Esophagus squamous epithelium (tissue), 5 donors: ENCODE data around the gene SERHL2. TPM values are rescaled to one million over a fixed set of nuclear protein-coding genes. Genes with fewer than 3 reads are reported as not detected.
A peak's percentile ranks its signal among the peaks of the same experiment; 100 is the strongest.
"Not testable (repeated sequence)": the region's sequence is repeated elsewhere in the genome, so short reads cannot be mapped to it uniquely, and the experiment has no call there.

Experiments
- DNase-seq: peaks from one replicate; lab custom pipeline; 2025; lab: John Stamatoyannopoulos, UW
- H3K27ac ChIP-seq, 4 donors: fragments of 200-600 bp; sonication (generic); one replicate each; pipeline ENCODE4 v1.5.1; 2016 to 2019; ENCODE audit warnings: mild to moderate bottlenecking in 1 of 4
- H3K27me3 ChIP-seq, 4 donors: fragments of 200-600 bp; sonication (generic); 1 replicate in 3 of 4; 2 replicates in 1 of 4; pipeline versions ENCODE4 v1.5.1 to v1.6.0; 2017 to 2021; ENCODE audit warnings: antibody characterized with exemption in 1 of 4
- H3K36me3 ChIP-seq, 3 donors: fragments of 200-600 bp; sonication (generic); one replicate each; pipeline ENCODE4 v1.5.1; 2016 to 2019
- H3K4me1 ChIP-seq, 3 donors: fragments of 200-600 bp; sonication (generic); one replicate each; pipeline ENCODE4 v1.5.1; 2017 to 2019
- H3K4me3 ChIP-seq, 4 donors: fragments of 200-600 bp; sonication (generic); 1 replicate in 3 of 4; 2 replicates in 1 of 4; pipeline ENCODE4 v1.5.1; 2016 to 2019; ENCODE audit warnings: mild to moderate bottlenecking in 2 of 4, moderate library complexity in 1 of 4
- H3K9me3 ChIP-seq, 3 donors: fragments of 200-600 bp; sonication (generic); one replicate each; pipeline ENCODE4 v1.5.1; 2016 to 2019
- CTCF ChIP-seq, 6 experiments: fragments of 450-650 bp in 4 of 6; fragments of 200-600 bp in 2 of 6; sonication (generic) in 2 of 6; IDR thresholded peaks; one replicate each; pipeline ENCODE4 v1.5.1; 2016 to 2019; ENCODE audit warnings: antibody characterized with exemption in 6 of 6, mild to moderate bottlenecking in 4 of 6, moderate library complexity in 4 of 6
- POLR2A ChIP-seq, 4 donors: fragments of 450-650 bp; IDR thresholded peaks; one replicate each; pipeline ENCODE4 v1.6.1; 2017; ENCODE audit warnings: antibody characterized with exemption in 4 of 4, mild to moderate bottlenecking in 4 of 4, moderate library complexity in 3 of 4
- WGBS, 2 donors: methylation state at CpG; one replicate each; pipeline ENCODE4 v1.1.5; 2018; 5-methylcytosine and 5-hydroxymethylcytosine counted together
- intact Hi-C: fragments of 100-400 bp; cut with DNase I; formaldehyde crosslinking; loops from one replicate; pipeline ENCODE4 v1.15.0; 2022
- total RNA-seq, 4 donors: library from RNA; depleted of rRNA; stranded (reverse); fragments of >200 nt; gene quantifications; one replicate each; pipeline ENCODE4 v1.1.0, GENCODE V29; 2016
- donor health status: DM: yes; HTN: yes; CAD: no.

Gene SERHL2
- total RNA-seq, 4 donors from 2014 or later, result 2.1 to 5.1 (median 3.6) TPM

- H3K27ac ChIP-seq, result peak overlapping the region in 1 of 4 donors; percentile 39
- intact Hi-C loops, H3K27me3 ChIP-seq, H3K4me1 ChIP-seq, H3K4me3 ChIP-seq, DNase-seq, H3K9me3 ChIP-seq: not testable (repeated sequence)
- peak in 2 of 6 experiments; percentile 7 to 37 for TF ChIP-seq CTCF (IDR thresholded peaks at IDR 0.05)
- WGBS, 2 donors, result 61 to 85% methylated on average over 6 to 15 of the region's 22 CpGs
- peaks cover 0 to 65% (median 13%) of the 10 kb centered on the region in 3 donors for H3K36me3 ChIP-seq
Observed at GRCh38 chr22:42512273-42512990, 41.3 kb upstream of the SERHL2 start.

- 88 to 97% methylated on average over 5 of the region's 17 CpGs for WGBS, 2 donors
- DNase-seq, H3K27me3 ChIP-seq, H3K9me3 ChIP-seq, H3K27ac ChIP-seq, intact Hi-C loops, H3K4me3 ChIP-seq: not testable (repeated sequence)
- peaks cover 7 to 14% (median 9%) of the 10 kb centered on the region in 3 donors for H3K4me1 ChIP-seq
- H3K36me3 ChIP-seq, result peaks cover 0 to 70% (median 13%) of the 10 kb centered on the region in 3 donors
Observed at GRCh38 chr22:42514331-42514730, 39.4 kb upstream of the SERHL2 start.

GRCh38 chr22:42515304-42515703 lies 38.5 kb upstream of the SERHL2 start:
- intact Hi-C loops, result not testable (repeated sequence)

GRCh38 chr22:42515896-42516295 lies 37.9 kb upstream of the SERHL2 start:
- Histone ChIP-seq H3K4me3 (no peak overlapping the region), H3K9me3 (no peaks in the 10 kb centered on the region), H3K27ac (no peak overlapping the region), H3K27me3 (no peaks in the 10 kb centered on the region), H3K4me1 (peaks cover 11 to 22% (median 12%) of the 10 kb centered on the region in 3 donors), H3K36me3 (peaks cover 0 to 65% (median 13%) of the 10 kb centered on the region in 3 donors)
- TF ChIP-seq POLR2A (IDR thresholded peaks at IDR 0.05) (no peak), CTCF (IDR thresholded peaks at IDR 0.05) (no peak)
- 93 to 96% methylated on average over 4 to 6 of the region's 14 CpGs for WGBS, 2 donors
- no peak for DNase-seq
- intact Hi-C loops, result no loop called here

More at GRCh38 chr22:42515304-42515703, 38.5 kb upstream of the SERHL2 start:
- not testable (repeated sequence) for H3K27ac ChIP-seq, H3K4me3 ChIP-seq, H3K9me3 ChIP-seq, H3K27me3 ChIP-seq, DNase-seq
- H3K36me3 ChIP-seq, result peaks cover 0 to 70% (median 13%) of the 10 kb centered on the region in 3 donors
- peaks cover 11 to 21% (median 12%) of the 10 kb centered on the region in 3 donors for H3K4me1 ChIP-seq
- WGBS, 2 donors, result no CpG with 5 or more reads among the region's 8 CpGs

- 93 to 95% methylated on average over 7 of the region's 7 CpGs for WGBS, 2 donors
- H3K27me3 ChIP-seq, result not testable (repeated sequence)
Observed at GRCh38 chr22:42517103-42517502, 36.7 kb upstream of the SERHL2 start.

GRCh38 chr22:42518638-42519524 lies 34.9 kb upstream of the SERHL2 start:
- H3K4me1 ChIP-seq, result peaks cover 11 to 22% (median 12%) of the 10 kb centered on the region in 3 donors
- peaks cover 0 to 41% (median 13%) of the 10 kb centered on the region in 3 donors for H3K36me3 ChIP-seq
- peak overlapping the region; percentile 77 to 95 (median 93) for H3K27ac ChIP-seq
- H3K9me3 ChIP-seq, H3K27me3 ChIP-seq, DNase-seq, intact Hi-C loops: not testable (repeated sequence)
- peak overlapping the region; percentile 75 to 95 (median 82) for H3K4me3 ChIP-seq
- 2 to 5% methylated on average over 9 to 14 of the region's 28 CpGs for WGBS, 2 donors

More at GRCh38 chr22:42517103-42517502, 36.7 kb upstream of the SERHL2 start:
- H3K9me3 ChIP-seq, H3K4me3 ChIP-seq, H3K27ac ChIP-seq, DNase-seq, intact Hi-C loops: not testable (repeated sequence)
- peaks cover 11 to 22% (median 12%) of the 10 kb centered on the region in 3 donors for H3K4me1 ChIP-seq
- peaks cover 0 to 53% (median 13%) of the 10 kb centered on the region in 3 donors for H3K36me3 ChIP-seq
